GM12878 (cell line): ENCODE measurements around the gene ADCY2. TPM values are rescaled to one million over a fixed set of nuclear protein-coding genes. Genes with fewer than 3 reads are reported as not detected.

Source experiments
- ATAC-seq: fragments of 200-7000 bp; cut with Tn5 transposase; 3 replicates; pipeline ENCODE4 v1.9.1; 2020; ENCODE audit warnings: mild to moderate bottlenecking, moderate library complexity
- BruUV-seq: library from RNA; stranded (reverse); fragments of 400-500 nt; replicated peaks from 2 replicates; lab custom pipeline; 2021; lab: Mats Ljungman, UMichigan
- CTCF ChIA-PET: fragments of 300-600 bp; sonication (Branson Sonifier 250); formaldehyde crosslinking; extraction: SDS; loops from one replicate; lab custom pipeline; 2021; ENCODE audit warnings: inconsistent platforms; lab: Yijun Ruan, JAX
- POLR2A ChIA-PET: fragments of 350-600 bp; formaldehyde crosslinking; extraction: SDS; loops from one replicate; lab custom pipeline; 2021; ENCODE audit warnings: inconsistent platforms; lab: Charles Lee
- RAD21 ChIA-PET: fragments of 300-600 bp; sonication (Branson Sonifier 250); formaldehyde crosslinking; loops from one replicate; lab custom pipeline; 2023; ENCODE audit warnings: antibody characterized with exemption; ENCODE audit not compliant: unreplicated experiment; lab: Charles Lee
- SMC1A ChIA-PET: fragments of 300-600 bp; sonication (Branson Sonifier 250); formaldehyde crosslinking; loops from one replicate; lab custom pipeline; 2023; ENCODE audit not compliant: unreplicated experiment, uncharacterized antibody; lab: Charles Lee
- DNase-seq: peaks from one replicate; pipeline ENCODE4 v3.0.0-alpha.2; 2011; ENCODE audit warnings: low read depth, low spot score
- FAIRE-seq: peaks from 3 replicates; lab custom pipeline; 2011; peaks lifted over from hg19 to GRCh38; lab: Jason Lieb, UNC
- H2AFZ ChIP-seq: 2 replicates; pipeline ENCODE4 v1.6.0; 2011; ENCODE audit warnings: low read depth, low read length, control low read depth; ENCODE audit not compliant: control insufficient read depth
- H3K27ac ChIP-seq: 2 replicates; pipeline ENCODE4 v1.5.1; 2011; ENCODE audit warnings: control low read depth; ENCODE audit not compliant: control insufficient read depth, insufficient read depth
- H3K27me3 ChIP-seq, 2 experiments: replicated peaks in 1 of 2; 2 replicates each; pipeline versions ENCODE4 v1.6.0 to v1.6.1; 2011; ENCODE audit warnings: low read length in 1 of 2; ENCODE audit not compliant: control insufficient read depth in 2 of 2, insufficient read depth in 2 of 2
- H3K36me3 ChIP-seq, 2 experiments: 2 replicates each; pipeline ENCODE4 v1.5.1; 2011; ENCODE audit warnings: low read length in 1 of 2; ENCODE audit not compliant: control insufficient read depth in 2 of 2, insufficient read depth in 2 of 2
- H3K4me1 ChIP-seq: 2 replicates; pipeline ENCODE4 v1.6.1; 2011; ENCODE audit warnings: mild to moderate bottlenecking, low read length, moderate library complexity, mixed read lengths; ENCODE audit not compliant: control insufficient read depth, insufficient read depth
- H3K4me2 ChIP-seq: 2 replicates; pipeline ENCODE4 v1.6.0; 2011; ENCODE audit warnings: control low read depth; ENCODE audit not compliant: control insufficient read depth, insufficient read depth
- H3K4me3 ChIP-seq: fragments of 200-600 bp; sonication (generic); 2 replicates; pipeline ENCODE4 v1.5.1; 2016
- H3K79me2 ChIP-seq: 2 replicates; pipeline ENCODE4 v1.6.0; 2011; ENCODE audit warnings: low read length; ENCODE audit not compliant: control insufficient read depth, insufficient read depth
- H3K9ac ChIP-seq: 2 replicates; pipeline ENCODE4 v1.8.0; 2011; ENCODE audit warnings: low read length, control low read depth, mixed read lengths; ENCODE audit not compliant: control insufficient read depth, insufficient read depth
- H3K9me3 ChIP-seq: replicated peaks from 3 replicates; pipeline ENCODE4 v1.5.1; 2011; ENCODE audit warnings: mild to moderate bottlenecking, low read length; ENCODE audit not compliant: control insufficient read depth, insufficient read depth
- H4K20me1 ChIP-seq: 2 replicates; pipeline ENCODE4 v1.6.0; 2011; ENCODE audit not compliant: control insufficient read depth, insufficient read depth
- GABPA ChIP-seq: IDR thresholded peaks from 2 replicates; pipeline ENCODE4 v1.6.1; 2014; ENCODE audit warnings: antibody characterized with exemption, low read depth, mild to moderate bottlenecking, inconsistent platforms
- TCF12 ChIP-seq: IDR thresholded peaks from 2 replicates; pipeline ENCODE4 v1.6.1; 2011; ENCODE audit warnings: low read depth, mild to moderate bottlenecking, low read length
- ZZZ3 ChIP-seq: IDR thresholded peaks from 2 replicates; pipeline ENCODE4 v1.6.1; 2011; ENCODE audit warnings: low read depth; ENCODE audit not compliant: control insufficient read depth, insufficient read length
- WGBS: methylation state at CpG from one replicate; pipeline ENCODE4 v1.1.6; 2016; ENCODE audit warnings: low lambda C conversion rate; ENCODE audit not compliant: insufficient replicate concordance, insufficient coverage; ENCODE audit errors: missing lambda C conversion rate; 5-methylcytosine and 5-hydroxymethylcytosine counted together
- in situ Hi-C: fragments of 300-500 bp; cut with MboI; formaldehyde crosslinking; loops from 9 replicates; pipeline ENCODE4 v1.14.3; 2018; ENCODE audit warnings: mixed read lengths
- intact Hi-C: fragments of 100-400 bp; cut with micrococcal nuclease; formaldehyde crosslinking; loops from one replicate; pipeline ENCODE4 v1.14.2; 2022; ENCODE audit not compliant: unreplicated experiment
- polyA plus RNA-seq, 11 experiments: library from polyadenylated mRNA; depleted of rRNA in 4 of 11; unstranded in 6 of 11; stranded (reverse) in 5 of 11; fragments of >200 nt; fragmentation: Nextera tagmentation in 4 of 11; fragmentation: Illumina TruSeq in 1 of 11; extraction: Ambion mirVana in 4 of 11; extraction: Trizol in 1 of 11; gene quantifications; 1 replicate in 1 of 11; 2 replicates in 10 of 11; pipeline versions ENCODE4 v1.2.1 to v1.2.3, GENCODE V29; 2011 to 2016; ENCODE audit warnings: inconsistent platforms in 2 of 11, missing spikeins in 2 of 11, low read depth in 1 of 11
- total RNA-seq, 4 experiments: library from RNA; depleted of rRNA in 3 of 4; stranded (reverse); fragments of >200 nt in 3 of 4; fragmentation: Illumina TruSeq in 1 of 4; extraction: Trizol in 1 of 4; gene quantifications; 2 replicates each; pipeline versions ENCODE4 v1.2.1 to v1.2.3, GENCODE V29; 2013 to 2021
- TF ChIP-seq, protein P1 (sequence below): IDR thresholded peaks from 2 replicates; pipeline ENCODE4 v1.6.1; 2012; ENCODE audit warnings: improper control_type of control experiment, low read depth, low read length; ENCODE audit not compliant: insufficient replicate concordance
- TF ChIP-seq, protein P2 (sequence below): fragments of 450-650 bp; IDR thresholded peaks from 2 replicates; pipeline ENCODE4 v1.6.1; 2018; ENCODE audit warnings: mild to moderate bottlenecking, low read depth, moderate library complexity; ENCODE audit not compliant: partially characterized antibody

ADCY2 gene
- total and polyA plus RNA-seq, 10 of the 15 experiments (the other 5 are each of a cell fraction or from before 2014, with no cell fraction given), result 0.07 to 0.26 TPM; not detected in 8

DNA sequence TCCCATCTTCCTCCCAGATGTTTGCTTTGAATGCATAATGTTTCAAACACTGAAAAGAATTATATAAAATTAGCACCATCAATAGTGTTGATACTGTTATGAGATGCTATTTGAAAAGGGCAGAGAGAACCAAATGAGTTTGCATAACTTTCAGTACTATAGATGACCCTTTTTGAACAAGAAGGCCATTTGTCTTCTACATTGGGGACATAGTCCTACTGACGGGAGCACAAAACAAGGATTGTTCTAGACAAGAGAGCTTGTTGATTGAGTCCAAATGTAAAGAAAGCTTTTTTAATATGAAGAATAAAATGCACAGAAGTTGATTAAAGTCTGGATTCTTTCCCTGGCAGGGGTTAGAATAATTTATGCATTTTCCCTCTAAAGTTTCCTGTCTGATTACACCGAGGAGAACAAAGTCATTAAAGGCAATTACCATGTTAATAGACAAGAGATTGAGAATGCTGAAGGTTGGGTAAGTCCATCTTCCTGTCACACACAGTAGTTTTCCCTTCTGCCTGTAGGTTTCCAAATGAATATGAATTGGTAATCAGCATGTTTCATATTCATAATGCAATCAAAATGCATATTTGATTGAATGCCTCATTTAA is 32.8 kb upstream of the ADCY2 start (continued):
- TF ChIP-seq, protein P1, sequence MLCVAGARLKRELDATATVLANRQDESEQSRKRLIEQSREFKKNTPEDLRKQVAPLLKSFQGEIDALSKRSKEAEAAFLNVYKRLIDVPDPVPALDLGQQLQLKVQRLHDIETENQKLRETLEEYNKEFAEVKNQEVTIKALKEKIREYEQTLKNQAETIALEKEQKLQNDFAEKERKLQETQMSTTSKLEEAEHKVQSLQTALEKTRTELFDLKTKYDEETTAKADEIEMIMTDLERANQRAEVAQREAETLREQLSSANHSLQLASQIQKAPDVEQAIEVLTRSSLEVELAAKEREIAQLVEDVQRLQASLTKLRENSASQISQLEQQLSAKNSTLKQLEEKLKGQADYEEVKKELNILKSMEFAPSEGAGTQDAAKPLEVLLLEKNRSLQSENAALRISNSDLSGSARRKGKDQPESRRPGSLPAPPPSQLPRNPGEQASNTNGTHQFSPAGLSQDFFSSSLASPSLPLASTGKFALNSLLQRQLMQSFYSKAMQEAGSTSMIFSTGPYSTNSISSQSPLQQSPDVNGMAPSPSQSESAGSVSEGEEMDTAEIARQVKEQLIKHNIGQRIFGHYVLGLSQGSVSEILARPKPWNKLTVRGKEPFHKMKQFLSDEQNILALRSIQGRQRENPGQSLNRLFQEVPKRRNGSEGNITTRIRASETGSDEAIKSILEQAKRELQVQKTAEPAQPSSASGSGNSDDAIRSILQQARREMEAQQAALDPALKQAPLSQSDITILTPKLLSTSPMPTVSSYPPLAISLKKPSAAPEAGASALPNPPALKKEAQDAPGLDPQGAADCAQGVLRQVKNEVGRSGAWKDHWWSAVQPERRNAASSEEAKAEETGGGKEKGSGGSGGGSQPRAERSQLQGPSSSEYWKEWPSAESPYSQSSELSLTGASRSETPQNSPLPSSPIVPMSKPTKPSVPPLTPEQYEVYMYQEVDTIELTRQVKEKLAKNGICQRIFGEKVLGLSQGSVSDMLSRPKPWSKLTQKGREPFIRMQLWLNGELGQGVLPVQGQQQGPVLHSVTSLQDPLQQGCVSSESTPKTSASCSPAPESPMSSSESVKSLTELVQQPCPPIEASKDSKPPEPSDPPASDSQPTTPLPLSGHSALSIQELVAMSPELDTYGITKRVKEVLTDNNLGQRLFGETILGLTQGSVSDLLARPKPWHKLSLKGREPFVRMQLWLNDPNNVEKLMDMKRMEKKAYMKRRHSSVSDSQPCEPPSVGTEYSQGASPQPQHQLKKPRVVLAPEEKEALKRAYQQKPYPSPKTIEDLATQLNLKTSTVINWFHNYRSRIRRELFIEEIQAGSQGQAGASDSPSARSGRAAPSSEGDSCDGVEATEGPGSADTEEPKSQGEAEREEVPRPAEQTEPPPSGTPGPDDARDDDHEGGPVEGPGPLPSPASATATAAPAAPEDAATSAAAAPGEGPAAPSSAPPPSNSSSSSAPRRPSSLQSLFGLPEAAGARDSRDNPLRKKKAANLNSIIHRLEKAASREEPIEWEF, result no peak

GRCh38 chr5:7364226-7364875 is 31.6 kb upstream of the ADCY2 start:
- Histone ChIP-seq H3K27me3 (no peaks in the 10 kb centered on the region), H3K79me2 (no peaks in the 10 kb centered on the region), H3K4me3 (no peak overlapping the region), H3K4me2 (no peak overlapping the region), H4K20me1 (no peaks in the 10 kb centered on the region), H3K36me3 (no peaks in the 10 kb centered on the region), H2AFZ (no peak overlapping the region), H3K27ac (no peak overlapping the region), H3K9ac (no peak overlapping the region), H3K4me1 (no peaks in the 10 kb centered on the region), H3K9me3 (no peaks in the 10 kb centered on the region)
- in situ Hi-C loops (no loop called here), intact Hi-C loops (no loop called here)
- 20% methylated on average over 3 of the region's 3 CpGs for WGBS
- CTCF ChIA-PET, result no interaction called here
- TF ChIP-seq TCF12 (no peak), GABPA (no peak), ZZZ3 (no peak)
- TF ChIP-seq, protein P2, sequence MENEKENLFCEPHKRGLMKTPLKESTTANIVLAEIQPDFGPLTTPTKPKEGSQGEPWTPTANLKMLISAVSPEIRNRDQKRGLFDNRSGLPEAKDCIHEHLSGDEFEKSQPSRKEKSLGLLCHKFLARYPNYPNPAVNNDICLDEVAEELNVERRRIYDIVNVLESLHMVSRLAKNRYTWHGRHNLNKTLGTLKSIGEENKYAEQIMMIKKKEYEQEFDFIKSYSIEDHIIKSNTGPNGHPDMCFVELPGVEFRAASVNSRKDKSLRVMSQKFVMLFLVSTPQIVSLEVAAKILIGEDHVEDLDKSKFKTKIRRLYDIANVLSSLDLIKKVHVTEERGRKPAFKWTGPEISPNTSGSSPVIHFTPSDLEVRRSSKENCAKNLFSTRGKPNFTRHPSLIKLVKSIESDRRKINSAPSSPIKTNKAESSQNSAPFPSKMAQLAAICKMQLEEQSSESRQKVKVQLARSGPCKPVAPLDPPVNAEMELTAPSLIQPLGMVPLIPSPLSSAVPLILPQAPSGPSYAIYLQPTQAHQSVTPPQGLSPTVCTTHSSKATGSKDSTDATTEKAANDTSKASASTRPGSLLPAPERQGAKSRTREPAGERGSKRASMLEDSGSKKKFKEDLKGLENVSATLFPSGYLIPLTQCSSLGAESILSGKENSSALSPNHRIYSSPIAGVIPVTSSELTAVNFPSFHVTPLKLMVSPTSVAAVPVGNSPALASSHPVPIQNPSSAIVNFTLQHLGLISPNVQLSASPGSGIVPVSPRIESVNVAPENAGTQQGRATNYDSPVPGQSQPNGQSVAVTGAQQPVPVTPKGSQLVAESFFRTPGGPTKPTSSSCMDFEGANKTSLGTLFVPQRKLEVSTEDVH, result no peak
- POLR2A ChIA-PET, result no interaction called here
- ATAC-seq (no peak), FAIRE-seq (no peak), DNase-seq (no peak)
- SMC1A ChIA-PET, result no interaction called here
- RAD21 ChIA-PET, result no interaction called here
- BruUV-seq, result no TSS peak
